ENCODE results near the gene MAD2L2. TPM values are rescaled to one million over a fixed set of nuclear protein-coding genes. Genes with fewer than 3 reads are reported as not detected.
"Not testable (repeated sequence)": the region's sequence is repeated elsewhere in the genome, so short reads cannot be mapped to it uniquely, and the experiment has no call there.

MAD2L2 gene
- total and polyA plus RNA-seq, 9 of the 15 experiments (the other 6 are each of a cell fraction or from before 2014, with no cell fraction given): 12.4 to 286 (median 143) TPM

DNA sequence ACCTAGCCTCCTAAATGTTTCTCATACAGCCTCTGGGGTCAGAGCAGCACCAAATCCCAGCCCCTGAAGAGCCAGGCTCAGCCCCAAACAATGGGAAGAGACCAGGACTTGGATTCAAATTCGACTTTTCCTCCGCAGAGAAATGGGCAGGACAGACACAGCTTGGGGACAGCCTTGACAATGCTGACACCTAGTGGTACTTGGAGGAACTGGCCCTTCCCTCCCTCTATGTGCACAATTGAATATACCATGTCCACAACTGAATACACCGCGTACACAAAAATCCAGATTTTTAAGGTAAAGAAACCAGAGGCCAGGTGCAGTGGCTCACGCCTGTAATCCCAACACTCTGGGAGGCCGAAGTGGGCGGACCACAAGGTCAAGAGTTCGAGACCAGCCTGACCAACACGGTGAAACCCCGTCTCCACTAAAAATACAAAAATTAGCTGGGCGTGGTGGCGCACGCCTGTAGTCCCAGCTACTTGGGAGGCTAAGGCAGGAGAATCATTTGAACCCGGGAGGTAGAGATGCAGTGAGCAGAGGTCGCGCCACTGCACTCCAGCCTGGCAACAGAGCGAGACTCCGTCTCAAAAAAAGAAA lies 38.4 kb downstream of the MAD2L2 start (continued):
- TF ChIP-seq, protein P1, sequence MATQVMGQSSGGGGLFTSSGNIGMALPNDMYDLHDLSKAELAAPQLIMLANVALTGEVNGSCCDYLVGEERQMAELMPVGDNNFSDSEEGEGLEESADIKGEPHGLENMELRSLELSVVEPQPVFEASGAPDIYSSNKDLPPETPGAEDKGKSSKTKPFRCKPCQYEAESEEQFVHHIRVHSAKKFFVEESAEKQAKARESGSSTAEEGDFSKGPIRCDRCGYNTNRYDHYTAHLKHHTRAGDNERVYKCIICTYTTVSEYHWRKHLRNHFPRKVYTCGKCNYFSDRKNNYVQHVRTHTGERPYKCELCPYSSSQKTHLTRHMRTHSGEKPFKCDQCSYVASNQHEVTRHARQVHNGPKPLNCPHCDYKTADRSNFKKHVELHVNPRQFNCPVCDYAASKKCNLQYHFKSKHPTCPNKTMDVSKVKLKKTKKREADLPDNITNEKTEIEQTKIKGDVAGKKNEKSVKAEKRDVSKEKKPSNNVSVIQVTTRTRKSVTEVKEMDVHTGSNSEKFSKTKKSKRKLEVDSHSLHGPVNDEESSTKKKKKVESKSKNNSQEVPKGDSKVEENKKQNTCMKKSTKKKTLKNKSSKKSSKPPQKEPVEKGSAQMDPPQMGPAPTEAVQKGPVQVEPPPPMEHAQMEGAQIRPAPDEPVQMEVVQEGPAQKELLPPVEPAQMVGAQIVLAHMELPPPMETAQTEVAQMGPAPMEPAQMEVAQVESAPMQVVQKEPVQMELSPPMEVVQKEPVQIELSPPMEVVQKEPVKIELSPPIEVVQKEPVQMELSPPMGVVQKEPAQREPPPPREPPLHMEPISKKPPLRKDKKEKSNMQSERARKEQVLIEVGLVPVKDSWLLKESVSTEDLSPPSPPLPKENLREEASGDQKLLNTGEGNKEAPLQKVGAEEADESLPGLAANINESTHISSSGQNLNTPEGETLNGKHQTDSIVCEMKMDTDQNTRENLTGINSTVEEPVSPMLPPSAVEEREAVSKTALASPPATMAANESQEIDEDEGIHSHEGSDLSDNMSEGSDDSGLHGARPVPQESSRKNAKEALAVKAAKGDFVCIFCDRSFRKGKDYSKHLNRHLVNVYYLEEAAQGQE (IDR thresholded peaks at IDR 0.05; ENCODE audit: borderline replicate concordance): peak; percentile 91
- TF ChIP-seq, protein P1 (CRISPR knock-in tag; IDR thresholded peaks at IDR 0.05; ENCODE audit: low read depth): 0 out of 2 replicates have a peak, but pooled peaks have one; percentile 22
- TF ChIP-seq XRCC5 (IDR thresholded peaks at IDR 0.05; ENCODE audit: low read depth, low read length) (0 out of 2 replicates have a peak, but pooled peaks have one; percentile 25), GTF2F1 (IDR thresholded peaks at IDR 0.05; ENCODE audit: low read depth, low read length) (0 out of 2 replicates have a peak, but pooled peaks have one; percentile 26), BCOR (IDR thresholded peaks at IDR 0.05) (0 out of 2 replicates have a peak, but pooled peaks have one; percentile 33), SP1 (CRISPR knock-in tag; IDR thresholded peaks at IDR 0.05) (0 out of 2 replicates have a peak, but pooled peaks have one; percentile 23), JUN (IDR thresholded peaks at IDR 0.05; ENCODE audit: borderline replicate concordance, low read depth, low read length) (0 out of 2 replicates have a peak, but pooled peaks have one; percentile 43), ZNF239 (CRISPR knock-in tag; IDR thresholded peaks at IDR 0.05) (0 out of 2 replicates have a peak, but pooled peaks have one; percentile 17), BHLHE40 (IDR thresholded peaks at IDR 0.05; ENCODE audit: low read length) (0 out of 2 replicates have a peak, but pooled peaks have one; percentile 20), JUND (IDR thresholded peaks at IDR 0.05; ENCODE audit: borderline replicate concordance, low read depth, low read length) (peak; percentile 24; the same call in 1 of the 2 replicates)
- TF ChIP-seq, protein P2, sequence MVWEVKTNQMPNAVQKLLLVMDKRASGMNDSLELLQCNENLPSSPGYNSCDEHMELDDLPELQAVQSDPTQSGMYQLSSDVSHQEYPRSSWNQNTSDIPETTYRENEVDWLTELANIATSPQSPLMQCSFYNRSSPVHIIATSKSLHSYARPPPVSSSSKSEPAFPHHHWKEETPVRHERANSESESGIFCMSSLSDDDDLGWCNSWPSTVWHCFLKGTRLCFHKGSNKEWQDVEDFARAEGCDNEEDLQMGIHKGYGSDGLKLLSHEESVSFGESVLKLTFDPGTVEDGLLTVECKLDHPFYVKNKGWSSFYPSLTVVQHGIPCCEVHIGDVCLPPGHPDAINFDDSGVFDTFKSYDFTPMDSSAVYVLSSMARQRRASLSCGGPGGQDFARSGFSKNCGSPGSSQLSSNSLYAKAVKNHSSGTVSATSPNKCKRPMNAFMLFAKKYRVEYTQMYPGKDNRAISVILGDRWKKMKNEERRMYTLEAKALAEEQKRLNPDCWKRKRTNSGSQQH (CRISPR knock-in tag; IDR thresholded peaks at IDR 0.05): peak; percentile 70; the same call in 1 of the 2 replicates
- TF ChIP-seq, protein P3, sequence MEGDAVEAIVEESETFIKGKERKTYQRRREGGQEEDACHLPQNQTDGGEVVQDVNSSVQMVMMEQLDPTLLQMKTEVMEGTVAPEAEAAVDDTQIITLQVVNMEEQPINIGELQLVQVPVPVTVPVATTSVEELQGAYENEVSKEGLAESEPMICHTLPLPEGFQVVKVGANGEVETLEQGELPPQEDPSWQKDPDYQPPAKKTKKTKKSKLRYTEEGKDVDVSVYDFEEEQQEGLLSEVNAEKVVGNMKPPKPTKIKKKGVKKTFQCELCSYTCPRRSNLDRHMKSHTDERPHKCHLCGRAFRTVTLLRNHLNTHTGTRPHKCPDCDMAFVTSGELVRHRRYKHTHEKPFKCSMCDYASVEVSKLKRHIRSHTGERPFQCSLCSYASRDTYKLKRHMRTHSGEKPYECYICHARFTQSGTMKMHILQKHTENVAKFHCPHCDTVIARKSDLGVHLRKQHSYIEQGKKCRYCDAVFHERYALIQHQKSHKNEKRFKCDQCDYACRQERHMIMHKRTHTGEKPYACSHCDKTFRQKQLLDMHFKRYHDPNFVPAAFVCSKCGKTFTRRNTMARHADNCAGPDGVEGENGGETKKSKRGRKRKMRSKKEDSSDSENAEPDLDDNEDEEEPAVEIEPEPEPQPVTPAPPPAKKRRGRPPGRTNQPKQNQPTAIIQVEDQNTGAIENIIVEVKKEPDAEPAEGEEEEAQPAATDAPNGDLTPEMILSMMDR (IDR thresholded peaks at IDR 0.05 in 2 of 3, conservative IDR thresholded peaks at IDR 0.05 in 1 of 3; ENCODE audit: insufficient read depth in 2 of 3, low read depth in 1 of 3, low read length in 3 of 3): peak; percentile 95 to 99 (median 98)
- TF ChIP-seq JUN (CRISPR knock-in tag; IDR thresholded peaks at IDR 0.05; ENCODE audit: borderline replicate concordance); JUND (tag; IDR thresholded peaks at IDR 0.05; ENCODE audit: borderline replicate concordance, low read depth, low read length): not testable (repeated sequence)
